CD14-positive monocyte (primary cell): Measurements from ENCODE around the gene SUB1. TPM values are rescaled to one million over a fixed set of nuclear protein-coding genes. Genes with fewer than 3 reads are reported as not detected.

ENCODE experiments used
- DNase-seq, 3 donors: peaks; one replicate each; pipeline ENCODE4 v3.0.0-alpha.2; 2011 to 2022
- H2AFZ ChIP-seq: 2 replicates; pipeline ENCODE4 v1.6.0; 2012; ENCODE audit warnings: mild to moderate bottlenecking, low read depth, low read length, inconsistent platforms; ENCODE audit not compliant: insufficient read depth, poor library complexity, severe bottlenecking
- H3K27ac ChIP-seq, 2 donors: 1 replicate in 1 of 2; 2 replicates in 1 of 2; pipeline ENCODE4 v1.5.1; 2012 to 2013; ENCODE audit warnings: low read length in 2 of 2, control low read depth in 1 of 2, inconsistent platforms in 1 of 2, low read depth in 1 of 2, mild to moderate bottlenecking in 1 of 2
- H3K27me3 ChIP-seq, 2 donors: one replicate each; pipeline versions ENCODE4 v1.6.0 to v1.6.1; 2011 to 2013; ENCODE audit warnings: low read length in 2 of 2; ENCODE audit not compliant: control insufficient read depth in 2 of 2, insufficient read depth in 2 of 2
- H3K36me3 ChIP-seq, 2 donors: replicated peaks in 1 of 2; 1 replicate in 1 of 2; 2 replicates in 1 of 2; pipeline versions ENCODE4 v1.5.1 to v1.6.1; 2012 to 2013; ENCODE audit warnings: low read length in 2 of 2, control low read depth in 1 of 2, inconsistent platforms in 1 of 2, mild to moderate bottlenecking in 1 of 2; ENCODE audit not compliant: insufficient read depth in 2 of 2, control insufficient read depth in 1 of 2
- H3K4me1 ChIP-seq, 2 donors: 1 replicate in 1 of 2; 2 replicates in 1 of 2; pipeline versions ENCODE4 v1.5.1 to v1.6.1; 2012 to 2013; ENCODE audit warnings: low read length in 2 of 2, control low read depth in 1 of 2, inconsistent platforms in 1 of 2, mild to moderate bottlenecking in 1 of 2, moderate library complexity in 1 of 2; ENCODE audit not compliant: insufficient read depth in 2 of 2, control insufficient read depth in 1 of 2
- H3K4me2 ChIP-seq: replicated peaks from 2 replicates; pipeline ENCODE3; 2012; ENCODE audit warnings: low read length, moderate library complexity, mild to moderate bottlenecking; ENCODE audit not compliant: poor library complexity, severe bottlenecking; ENCODE audit errors: extremely low read depth
- H3K4me3 ChIP-seq, 3 experiments: fragments of 200-600 bp in 1 of 3; sonication (generic) in 1 of 3; replicated peaks in 1 of 3; 1 replicate in 2 of 3; 2 replicates in 1 of 3; pipeline ENCODE4 v1.5.1; 2011 to 2013; ENCODE audit warnings: low read length in 3 of 3, mild to moderate bottlenecking in 3 of 3, control low read depth in 2 of 3, low read depth in 2 of 3, inconsistent platforms in 1 of 3, moderate library complexity in 1 of 3
- H3K79me2 ChIP-seq: 2 replicates; pipeline ENCODE4 v1.6.0; 2012; ENCODE audit warnings: mild to moderate bottlenecking, control low read depth, inconsistent platforms, low read length, moderate library complexity; ENCODE audit not compliant: insufficient read depth
- H3K9ac ChIP-seq: 2 replicates; pipeline ENCODE4 v1.6.0; 2017; ENCODE audit warnings: low read length, mild to moderate bottlenecking; ENCODE audit not compliant: insufficient read depth, poor library complexity, severe bottlenecking
- H3K9me3 ChIP-seq, 2 donors: replicated peaks in 1 of 2; 1 replicate in 1 of 2; 2 replicates in 1 of 2; pipeline versions ENCODE4 v1.5.1 to v1.6.1; 2012 to 2013; ENCODE audit warnings: low read length in 2 of 2, control low read depth in 1 of 2; ENCODE audit not compliant: control insufficient read depth in 1 of 2, insufficient read depth in 1 of 2
- H4K20me1 ChIP-seq: 2 replicates; pipeline ENCODE4 v1.6.0; 2012; ENCODE audit warnings: mild to moderate bottlenecking, low read length, control low read depth, moderate library complexity; ENCODE audit not compliant: insufficient read depth
- H3K27ac Mint-ChIP-seq, 7 donors: one replicate each; pipeline ENCODE4 v1.8.0; 2020; ENCODE audit warnings: mild to moderate bottlenecking in 7 of 7, mixed read lengths in 7 of 7, moderate library complexity in 6 of 7, inconsistent platforms in 2 of 7
- H3K27me3 Mint-ChIP-seq, 3 donors: one replicate each; pipeline ENCODE4 v1.8.0; 2021 to 2022; ENCODE audit warnings: low read depth in 3 of 3, mild to moderate bottlenecking in 3 of 3, mixed read lengths in 3 of 3, moderate library complexity in 3 of 3, inconsistent platforms in 1 of 3
- H3K36me3 Mint-ChIP-seq, 2 donors: one replicate each; pipeline ENCODE4 v1.8.0; 2020; ENCODE audit warnings: mixed read lengths in 2 of 2, inconsistent platforms in 1 of 2, mild to moderate bottlenecking in 1 of 2
- H3K4me1 Mint-ChIP-seq: one replicate; pipeline ENCODE4 v1.8.0; 2020; ENCODE audit warnings: mild to moderate bottlenecking, mixed read lengths
- H3K4me3 Mint-ChIP-seq, 2 donors: one replicate each; pipeline ENCODE4 v1.8.0; 2020; ENCODE audit warnings: mild to moderate bottlenecking in 2 of 2, mixed read lengths in 2 of 2, moderate library complexity in 1 of 2
- H3K9me3 Mint-ChIP-seq, 7 donors: one replicate each; pipeline ENCODE4 v1.8.0; 2020 to 2022; ENCODE audit warnings: mixed read lengths in 7 of 7, mild to moderate bottlenecking in 6 of 7, moderate library complexity in 6 of 7, inconsistent platforms in 2 of 7
- WGBS: methylation state at CpG from one replicate; pipeline ENCODE4 v1.1.5; 2013; ENCODE audit warnings: missing lambda C conversion rate; ENCODE audit not compliant: insufficient coverage; 5-methylcytosine and 5-hydroxymethylcytosine counted together
- intact Hi-C, 2 donors: fragments of 100-400 bp; cut with micrococcal nuclease; formaldehyde crosslinking; loops; one replicate each; pipeline versions ENCODE4 v1.15.0 to v1.15.1; 2023
- polyA plus RNA-seq, 3 donors: library from polyadenylated mRNA; depleted of rRNA in 1 of 3; unstranded in 2 of 3; stranded (reverse) in 1 of 3; fragments of 300-500 nt in 2 of 3; fragments of >200 nt in 1 of 3; fragmentation: Illumina TruSeq in 2 of 3; gene quantifications; 1 replicate in 2 of 3; 2 replicates in 1 of 3; pipeline ENCODE4 v1.2.3, GENCODE V29; 2012 to 2021
- TF ChIP-seq, protein P1 (sequence below): fragments of 200-600 bp; IDR thresholded peaks from one replicate; pipeline ENCODE4 v1.8.0; 2022; ENCODE audit warnings: antibody characterized with exemption, mild to moderate bottlenecking

Gene SUB1
- polyA plus RNA-seq, 3 donors, result 74.3 to 454 (median 399) TPM

DNA sequence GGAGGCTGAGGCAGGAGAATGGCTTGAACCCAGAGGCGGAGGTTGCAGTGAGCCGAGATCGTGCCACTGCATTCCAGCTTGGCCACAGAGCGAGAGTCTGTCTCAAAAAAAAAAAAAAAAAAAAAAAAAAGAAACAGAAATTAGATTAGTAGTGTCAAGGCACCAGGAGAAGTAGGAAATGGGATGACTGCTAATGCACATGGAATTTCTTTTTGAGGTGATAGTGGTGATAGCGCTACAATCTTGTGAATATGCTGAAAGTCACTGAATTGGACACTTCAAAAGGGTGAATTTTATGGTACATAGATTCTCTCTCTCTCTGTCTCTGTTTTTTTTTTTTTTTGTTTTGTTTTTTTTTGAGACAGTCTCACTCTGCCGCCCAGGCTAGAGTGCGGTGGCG lies 42.1 kb upstream of the SUB1 start:
- Mint-ChIP-seq H3K36me3 (no peaks in the 10 kb centered on the region), H3K27me3 (peaks cover 0 to 5% (median 1%) of the 10 kb centered on the region in 3 donors), H3K9me3 (peaks cover 0 to 7% (median 0%) of the 10 kb centered on the region in 7 donors), H3K4me1 (peaks cover 40% of the 10 kb centered on the region), H3K27ac (no peak overlapping the region), H3K4me3 (no peak overlapping the region)
- TF ChIP-seq, protein P1, sequence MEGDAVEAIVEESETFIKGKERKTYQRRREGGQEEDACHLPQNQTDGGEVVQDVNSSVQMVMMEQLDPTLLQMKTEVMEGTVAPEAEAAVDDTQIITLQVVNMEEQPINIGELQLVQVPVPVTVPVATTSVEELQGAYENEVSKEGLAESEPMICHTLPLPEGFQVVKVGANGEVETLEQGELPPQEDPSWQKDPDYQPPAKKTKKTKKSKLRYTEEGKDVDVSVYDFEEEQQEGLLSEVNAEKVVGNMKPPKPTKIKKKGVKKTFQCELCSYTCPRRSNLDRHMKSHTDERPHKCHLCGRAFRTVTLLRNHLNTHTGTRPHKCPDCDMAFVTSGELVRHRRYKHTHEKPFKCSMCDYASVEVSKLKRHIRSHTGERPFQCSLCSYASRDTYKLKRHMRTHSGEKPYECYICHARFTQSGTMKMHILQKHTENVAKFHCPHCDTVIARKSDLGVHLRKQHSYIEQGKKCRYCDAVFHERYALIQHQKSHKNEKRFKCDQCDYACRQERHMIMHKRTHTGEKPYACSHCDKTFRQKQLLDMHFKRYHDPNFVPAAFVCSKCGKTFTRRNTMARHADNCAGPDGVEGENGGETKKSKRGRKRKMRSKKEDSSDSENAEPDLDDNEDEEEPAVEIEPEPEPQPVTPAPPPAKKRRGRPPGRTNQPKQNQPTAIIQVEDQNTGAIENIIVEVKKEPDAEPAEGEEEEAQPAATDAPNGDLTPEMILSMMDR, result no peak
- Histone ChIP-seq H3K4me1 (peaks cover 47 to 49% of the 10 kb centered on the region in 2 donors), H3K79me2 (no peaks in the 10 kb centered on the region), H3K36me3 (no peaks in the 10 kb centered on the region), H3K27ac (no peak overlapping the region), H4K20me1 (no peaks in the 10 kb centered on the region), H3K9ac (no peak overlapping the region), H3K4me3 (no peak overlapping the region), H3K9me3 (no peaks in the 10 kb centered on the region), H3K4me2 (no peak overlapping the region), H3K27me3 (no peaks in the 10 kb centered on the region), H2AFZ (no peak overlapping the region)
- DNase-seq, result no peak
- WGBS, result no CpG with 5 or more reads among the region's 8 CpGs
- intact Hi-C loops, result loop anchor here (5.0 to 10.0 kb wide), 2 partner anchors 39 to 48 kb away; no protein-coding TSS in a partner anchor

DNA sequence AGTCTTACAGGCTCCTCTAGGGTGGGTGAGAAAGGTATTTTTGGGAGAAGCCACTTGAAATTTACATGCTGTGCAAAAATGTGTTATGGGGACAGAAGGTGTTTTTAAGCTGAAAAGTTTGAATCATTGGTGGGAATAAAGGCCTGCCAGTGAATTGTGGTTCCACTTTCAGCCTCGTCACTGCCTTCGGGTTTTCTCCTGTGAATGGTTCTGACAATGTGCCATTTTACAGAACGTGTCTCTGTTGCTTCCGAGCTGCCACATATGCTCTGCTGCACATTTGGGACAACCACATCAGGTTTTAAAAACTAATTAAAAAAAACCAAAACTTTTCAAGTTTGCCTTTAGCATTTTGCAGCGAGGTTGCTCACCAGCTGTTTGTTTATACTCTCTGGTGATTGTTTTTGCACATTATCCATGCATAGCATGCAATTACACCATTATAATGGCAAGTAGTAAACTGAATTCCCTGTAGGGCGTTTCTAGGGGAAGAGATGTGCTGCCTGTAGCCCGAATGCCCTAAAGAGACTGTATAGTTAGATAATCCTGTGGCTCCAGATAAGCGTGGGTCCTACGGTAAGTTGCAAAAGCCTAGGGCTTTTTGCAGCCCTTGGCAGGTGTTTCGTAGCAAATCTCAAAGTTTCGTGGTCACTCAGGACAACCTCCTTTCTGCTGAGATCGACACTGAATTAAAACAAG lies 40.1 kb upstream of the SUB1 start:
- Histone ChIP-seq H3K4me2 (no peak overlapping the region), H3K4me1 (peaks cover 27 to 32% of the 10 kb centered on the region in 2 donors), H4K20me1 (no peaks in the 10 kb centered on the region), H2AFZ (no peak overlapping the region), H3K79me2 (no peaks in the 10 kb centered on the region), H3K36me3 (no peaks in the 10 kb centered on the region), H3K27me3 (no peaks in the 10 kb centered on the region), H3K9ac (no peak overlapping the region), H3K27ac (no peak overlapping the region), H3K9me3 (no peaks in the 10 kb centered on the region), H3K4me3 (no peak overlapping the region)
- DNase-seq, result no peak
- no peaks in the 10 kb centered on the region for H3K36me3 Mint-ChIP-seq
- peaks cover 0 to 5% (median 1%) of the 10 kb centered on the region in 3 donors for H3K27me3 Mint-ChIP-seq
- no peak overlapping the region for H3K27ac Mint-ChIP-seq
- WGBS, result 90% methylated on average over 4 of the region's 12 CpGs
- peaks cover 0 to 5% (median 0%) of the 10 kb centered on the region in 7 donors for H3K9me3 Mint-ChIP-seq
- intact Hi-C loops, result loop anchor here in 1 of 2 donors (10.0 kb wide), 1 partner anchor 50 kb away; no protein-coding TSS in a partner anchor
- H3K4me1 Mint-ChIP-seq, result peaks cover 26% of the 10 kb centered on the region
- TF ChIP-seq, protein P1, result no peak
- no peak overlapping the region for H3K4me3 Mint-ChIP-seq
